Calu3 (cell line): Measurements from ENCODE around the gene CLN5. TPM values are rescaled to one million over a fixed set of nuclear protein-coding genes. Genes with fewer than 3 reads are reported as not detected.

Source experiments
- BruUV-seq: library from RNA; stranded (reverse); fragments of 400-500 nt; replicated peaks from 2 replicates; lab custom pipeline; 2021; lab: Mats Ljungman, UMichigan
- CTCF ChIA-PET: fragments of 300-600 bp; sonication (Branson Sonifier 250); formaldehyde crosslinking; loops from one replicate; lab custom pipeline; 2022; ENCODE audit warnings: antibody characterized with exemption; lab: Charles Lee
- DNase-seq: peaks from one replicate; pipeline ENCODE4 v3.0.0; 2022
- H3K27ac Mint-ChIP-seq: one replicate; pipeline ENCODE4 v1.8.0; 2022; ENCODE audit warnings: mixed read lengths; ENCODE audit not compliant: unreplicated experiment
- H3K27me3 Mint-ChIP-seq: one replicate; pipeline ENCODE4 v1.8.0; 2022; ENCODE audit warnings: mixed read lengths; ENCODE audit not compliant: unreplicated experiment
- H3K36me3 Mint-ChIP-seq: one replicate; pipeline ENCODE4 v1.8.0; 2022; ENCODE audit warnings: mild to moderate bottlenecking, moderate library complexity, mixed read lengths; ENCODE audit not compliant: insufficient read depth, unreplicated experiment
- H3K4me1 Mint-ChIP-seq: one replicate; pipeline ENCODE4 v1.8.0; 2022; ENCODE audit warnings: mild to moderate bottlenecking, low read depth, mixed read lengths; ENCODE audit not compliant: unreplicated experiment
- H3K4me3 Mint-ChIP-seq: one replicate; pipeline ENCODE4 v1.8.0; 2022; ENCODE audit warnings: mild to moderate bottlenecking, low read depth, moderate library complexity, mixed read lengths; ENCODE audit not compliant: unreplicated experiment
- H3K9me3 Mint-ChIP-seq: one replicate; pipeline ENCODE4 v1.8.0; 2022; ENCODE audit warnings: low read depth, mixed read lengths; ENCODE audit not compliant: unreplicated experiment
- CTCF ChIP-seq: fragments of 200-600 bp; IDR thresholded peaks from one replicate; pipeline ENCODE4 v1.8.0; 2022; ENCODE audit warnings: antibody characterized with exemption; ENCODE audit not compliant: unreplicated experiment
- intact Hi-C: fragments of 100-400 bp; cut with micrococcal nuclease; formaldehyde crosslinking; loops from one replicate; pipeline ENCODE4 v1.10.0; 2022; ENCODE audit not compliant: unreplicated experiment
- total RNA-seq: library from RNA; stranded (reverse); gene quantifications from 2 replicates; pipeline ENCODE4 v1.2.3, GENCODE V29; 2022

The CLN5 gene
- total RNA-seq, 1 experiment from 2014 or later: 7.3 TPM

GRCh38 chr13:76976490-76976889, 15.4 kb upstream of the CLN5 start:
- CTCF ChIA-PET: no interaction called here
- no peak overlapping the region for H3K27ac Mint-ChIP-seq
- DNase-seq: no peak
- intact Hi-C loops: no loop called here
- H3K4me3 Mint-ChIP-seq: no peak overlapping the region
- H3K36me3 Mint-ChIP-seq: no peaks in the 10 kb centered on the region
- no peaks in the 10 kb centered on the region for H3K27me3 Mint-ChIP-seq
- no peaks in the 10 kb centered on the region for H3K4me1 Mint-ChIP-seq
- no peaks in the 10 kb centered on the region for H3K9me3 Mint-ChIP-seq
- no peak for TF ChIP-seq CTCF
- no TSS peak for BruUV-seq

GRCh38 chr13:76976929-76977328, 15.0 kb upstream of the CLN5 start:
- intact Hi-C loops: no loop called here
- Mint-ChIP-seq H3K4me3 (no peak overlapping the region), H3K9me3 (no peaks in the 10 kb centered on the region), H3K36me3 (no peaks in the 10 kb centered on the region), H3K27me3 (no peaks in the 10 kb centered on the region), H3K4me1 (no peaks in the 10 kb centered on the region), H3K27ac (no peak overlapping the region)
- DNase-seq: no peak
- CTCF ChIA-PET: no interaction called here
- no TSS peak for BruUV-seq
- no peak for TF ChIP-seq CTCF

GRCh38 chr13:76980075-76980718, 11.7 kb upstream of the CLN5 start:
- peak; percentile 49 for TF ChIP-seq CTCF
- intact Hi-C loops: loop anchor here (5.0 kb wide), 1 partner anchor 78 kb away; no protein-coding TSS in a partner anchor
- peak; percentile 74 for DNase-seq
- no peak overlapping the region for H3K27ac Mint-ChIP-seq
- BruUV-seq: no TSS peak
- no peak overlapping the region for H3K4me3 Mint-ChIP-seq
- no peaks in the 10 kb centered on the region for H3K27me3 Mint-ChIP-seq
- H3K4me1 Mint-ChIP-seq: no peaks in the 10 kb centered on the region
- H3K36me3 Mint-ChIP-seq: no peaks in the 10 kb centered on the region
- no peaks in the 10 kb centered on the region for H3K9me3 Mint-ChIP-seq
- CTCF ChIA-PET: interaction anchor here (1.4 kb wide), 1 partner anchor 10 kb away, joined by 3 read pairs; no protein-coding TSS in a partner anchor

GRCh38 chr13:76982061-76982460, 9.8 kb upstream of the CLN5 start:
- H3K36me3 Mint-ChIP-seq: no peaks in the 10 kb centered on the region
- H3K9me3 Mint-ChIP-seq: no peaks in the 10 kb centered on the region
- H3K4me3 Mint-ChIP-seq: no peak overlapping the region
- CTCF ChIA-PET: no interaction called here
- no peak for DNase-seq
- H3K27me3 Mint-ChIP-seq: no peaks in the 10 kb centered on the region
- intact Hi-C loops: loop anchor here (5.0 kb wide), 1 partner anchor 80 kb away; no protein-coding TSS in a partner anchor
- no peak for TF ChIP-seq CTCF
- BruUV-seq: no TSS peak
- no peaks in the 10 kb centered on the region for H3K4me1 Mint-ChIP-seq
- no peak overlapping the region for H3K27ac Mint-ChIP-seq
